GM23338 (cell line): ENCODE data around the gene CACNA2D3. TPM values are rescaled to one million over a fixed set of nuclear protein-coding genes. Genes with fewer than 3 reads are reported as not detected.

Experiments used
- ATAC-seq: fragments of 200-7000 bp; cut with Tn5 transposase; 3 replicates; pipeline ENCODE4 v1.9.1; 2020
- DNase-seq: peaks from one replicate; pipeline ENCODE4 v3.0.0-alpha.2; 2015; ENCODE audit warnings: low spot score
- H2AFZ ChIP-seq: fragments of 200-600 bp; sonication (generic); 2 replicates; pipeline ENCODE4 v1.8.0; 2016; ENCODE audit warnings: antibody characterized with exemption, mild to moderate bottlenecking, moderate library complexity
- H3F3A ChIP-seq: fragments of 200-600 bp; sonication (generic); replicated peaks from 2 replicates; pipeline ENCODE4 v1.8.0; 2017; ENCODE audit warnings: antibody characterized with exemption, mixed run types, low read depth
- H3K27ac ChIP-seq: fragments of 200-600 bp; sonication (generic); 2 replicates; pipeline ENCODE4 v1.6.1; 2016; ENCODE audit warnings: low read depth
- H3K27me3 ChIP-seq: fragments of 200-600 bp; sonication (generic); 2 replicates; pipeline ENCODE4 v1.8.0; 2016; ENCODE audit warnings: mild to moderate bottlenecking, mixed run types, moderate library complexity; ENCODE audit not compliant: insufficient read depth
- H3K36me3 ChIP-seq: fragments of 200-600 bp; sonication (generic); 2 replicates; pipeline ENCODE4 v1.8.0; 2016; ENCODE audit warnings: mild to moderate bottlenecking; ENCODE audit not compliant: insufficient read depth
- H3K4me1 ChIP-seq: fragments of 200-600 bp; sonication (generic); 2 replicates; pipeline ENCODE4 v1.8.0; 2016; ENCODE audit warnings: mild to moderate bottlenecking, moderate library complexity; ENCODE audit not compliant: insufficient read depth
- H3K4me2 ChIP-seq: fragments of 200-600 bp; sonication (generic); 2 replicates; pipeline ENCODE4 v1.7.1; 2017; ENCODE audit warnings: mixed run types
- H3K4me3 ChIP-seq: fragments of 200-600 bp; sonication (generic); 2 replicates; pipeline ENCODE4 v1.6.1; 2016; ENCODE audit warnings: mixed run types
- H3K79me2 ChIP-seq: fragments of 200-600 bp; sonication (generic); replicated peaks from 2 replicates; pipeline ENCODE4 v1.8.0; 2017; ENCODE audit warnings: mild to moderate bottlenecking; ENCODE audit not compliant: insufficient read depth
- H3K9me2 ChIP-seq: fragments of 200-600 bp; sonication (generic); 2 replicates; pipeline ENCODE4 v1.8.0; 2017; ENCODE audit not compliant: insufficient read depth
- H4K20me1 ChIP-seq: fragments of 200-600 bp; sonication (generic); replicated peaks from 2 replicates; pipeline ENCODE4 v1.8.0; 2017; ENCODE audit warnings: mild to moderate bottlenecking; ENCODE audit not compliant: insufficient read depth
- H3K27ac Mint-ChIP-seq: 2 replicates; pipeline ENCODE4 v1.8.0; 2020; ENCODE audit warnings: inconsistent platforms, mild to moderate bottlenecking, moderate library complexity, mixed read lengths
- H3K27me3 Mint-ChIP-seq: 3 replicates; pipeline ENCODE4 v1.8.0; 2022; ENCODE audit warnings: low read depth, mild to moderate bottlenecking, moderate library complexity, mixed read lengths, inconsistent platforms; ENCODE audit not compliant: insufficient read depth, poor library complexity
- H3K36me3 Mint-ChIP-seq: 3 replicates; pipeline ENCODE4 v1.8.0; 2021; ENCODE audit warnings: low read depth, mild to moderate bottlenecking, inconsistent platforms, moderate library complexity, mixed read lengths
- H3K4me1 Mint-ChIP-seq: 3 replicates; pipeline ENCODE4 v1.8.0; 2020; ENCODE audit warnings: mild to moderate bottlenecking, inconsistent platforms, mixed read lengths
- H3K4me3 Mint-ChIP-seq: 3 replicates; pipeline ENCODE4 v1.8.0; 2021; ENCODE audit warnings: moderate library complexity, mild to moderate bottlenecking, inconsistent platforms, mixed read lengths
- H3K9me3 Mint-ChIP-seq: 3 replicates; pipeline ENCODE4 v1.8.0; 2020; ENCODE audit warnings: moderate library complexity, mild to moderate bottlenecking, inconsistent platforms, mixed read lengths
- CREB1 ChIP-seq: fragments of 250-450 bp; sonication (Bioruptor Pico); IDR thresholded peaks from 2 replicates; pipeline ENCODE4 v1.5.0; 2020; ENCODE audit warnings: low read depth, mild to moderate bottlenecking, moderate library complexity
- JUNB ChIP-seq: IDR thresholded peaks from one replicate; pipeline ENCODE4 v1.6.1; 2016; ENCODE audit warnings: antibody characterized with exemption; ENCODE audit not compliant: unreplicated experiment
- STAT1 ChIP-seq: IDR thresholded peaks from one replicate; pipeline ENCODE4 v1.6.1; 2016; ENCODE audit warnings: antibody characterized with exemption; ENCODE audit not compliant: unreplicated experiment
- ZNF114 ChIP-seq: fragments of 250-450 bp; sonication (Bioruptor Pico); IDR thresholded peaks from 2 replicates; pipeline ENCODE4 v1.5.0; 2020; ENCODE audit warnings: mild to moderate bottlenecking, moderate library complexity
- ZNF331 ChIP-seq: fragments of 250-450 bp; sonication (Bioruptor Pico); IDR thresholded peaks from 2 replicates; pipeline ENCODE4 v1.5.0; 2020; ENCODE audit warnings: low read depth, mild to moderate bottlenecking, moderate library complexity
- polyA plus RNA-seq: library from polyadenylated mRNA; unstranded; fragments of >200 nt; fragmentation: Nextera tagmentation; extraction: Ambion mirVana; gene quantifications from 2 replicates; pipeline ENCODE4 v1.2.1, GENCODE V29; 2016
- total RNA-seq: library from RNA; depleted of rRNA; stranded (reverse); fragments of >200 nt; shearing (Covaris generic); gene quantifications from 2 replicates; pipeline ENCODE4 v1.2.3, GENCODE V29; 2014
- TF ChIP-seq, protein P1 (sequence below): fragments of 250-450 bp; sonication (Bioruptor Pico); IDR thresholded peaks from 2 replicates; pipeline ENCODE4 v1.5.0; 2020; ENCODE audit warnings: mild to moderate bottlenecking, moderate library complexity
- TF ChIP-seq, protein P2 (sequence below), 2 experiments: fragments of 200-600 bp in 1 of 2; sonication (generic) in 1 of 2; conservative IDR thresholded peaks; 2 replicates each; pipeline versions ENCODE4 v1.5.1 to v1.6.1; 2016 to 2017; ENCODE audit warnings: antibody characterized with exemption in 2 of 2, low read depth in 2 of 2, mild to moderate bottlenecking in 2 of 2, moderate library complexity in 1 of 2

CACNA2D3 gene
- total and polyA plus RNA-seq, 2 experiments from 2014 or later, result 2.2 to 2.3 TPM

DNA sequence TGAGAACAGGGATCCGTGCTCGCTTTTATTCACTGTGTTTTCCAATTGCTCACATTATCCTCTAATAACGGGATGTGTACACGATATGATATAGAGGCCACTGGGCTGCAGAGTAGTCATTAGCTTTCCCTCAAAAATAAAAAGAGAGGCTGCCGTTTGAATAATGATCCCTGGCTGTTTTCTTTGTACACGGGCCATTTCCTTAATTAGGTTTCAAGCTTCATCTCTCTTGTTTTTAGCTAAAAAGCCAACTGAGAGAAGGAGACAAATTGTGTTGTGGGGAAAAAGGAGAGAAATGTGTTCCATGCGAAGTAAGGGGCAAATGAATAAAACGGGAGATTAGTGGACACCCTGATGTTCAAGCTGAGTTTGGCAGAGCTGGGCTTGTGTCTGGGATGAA lies 174.2 kb downstream of the CACNA2D3 start (continued):
- TF ChIP-seq, protein P1, sequence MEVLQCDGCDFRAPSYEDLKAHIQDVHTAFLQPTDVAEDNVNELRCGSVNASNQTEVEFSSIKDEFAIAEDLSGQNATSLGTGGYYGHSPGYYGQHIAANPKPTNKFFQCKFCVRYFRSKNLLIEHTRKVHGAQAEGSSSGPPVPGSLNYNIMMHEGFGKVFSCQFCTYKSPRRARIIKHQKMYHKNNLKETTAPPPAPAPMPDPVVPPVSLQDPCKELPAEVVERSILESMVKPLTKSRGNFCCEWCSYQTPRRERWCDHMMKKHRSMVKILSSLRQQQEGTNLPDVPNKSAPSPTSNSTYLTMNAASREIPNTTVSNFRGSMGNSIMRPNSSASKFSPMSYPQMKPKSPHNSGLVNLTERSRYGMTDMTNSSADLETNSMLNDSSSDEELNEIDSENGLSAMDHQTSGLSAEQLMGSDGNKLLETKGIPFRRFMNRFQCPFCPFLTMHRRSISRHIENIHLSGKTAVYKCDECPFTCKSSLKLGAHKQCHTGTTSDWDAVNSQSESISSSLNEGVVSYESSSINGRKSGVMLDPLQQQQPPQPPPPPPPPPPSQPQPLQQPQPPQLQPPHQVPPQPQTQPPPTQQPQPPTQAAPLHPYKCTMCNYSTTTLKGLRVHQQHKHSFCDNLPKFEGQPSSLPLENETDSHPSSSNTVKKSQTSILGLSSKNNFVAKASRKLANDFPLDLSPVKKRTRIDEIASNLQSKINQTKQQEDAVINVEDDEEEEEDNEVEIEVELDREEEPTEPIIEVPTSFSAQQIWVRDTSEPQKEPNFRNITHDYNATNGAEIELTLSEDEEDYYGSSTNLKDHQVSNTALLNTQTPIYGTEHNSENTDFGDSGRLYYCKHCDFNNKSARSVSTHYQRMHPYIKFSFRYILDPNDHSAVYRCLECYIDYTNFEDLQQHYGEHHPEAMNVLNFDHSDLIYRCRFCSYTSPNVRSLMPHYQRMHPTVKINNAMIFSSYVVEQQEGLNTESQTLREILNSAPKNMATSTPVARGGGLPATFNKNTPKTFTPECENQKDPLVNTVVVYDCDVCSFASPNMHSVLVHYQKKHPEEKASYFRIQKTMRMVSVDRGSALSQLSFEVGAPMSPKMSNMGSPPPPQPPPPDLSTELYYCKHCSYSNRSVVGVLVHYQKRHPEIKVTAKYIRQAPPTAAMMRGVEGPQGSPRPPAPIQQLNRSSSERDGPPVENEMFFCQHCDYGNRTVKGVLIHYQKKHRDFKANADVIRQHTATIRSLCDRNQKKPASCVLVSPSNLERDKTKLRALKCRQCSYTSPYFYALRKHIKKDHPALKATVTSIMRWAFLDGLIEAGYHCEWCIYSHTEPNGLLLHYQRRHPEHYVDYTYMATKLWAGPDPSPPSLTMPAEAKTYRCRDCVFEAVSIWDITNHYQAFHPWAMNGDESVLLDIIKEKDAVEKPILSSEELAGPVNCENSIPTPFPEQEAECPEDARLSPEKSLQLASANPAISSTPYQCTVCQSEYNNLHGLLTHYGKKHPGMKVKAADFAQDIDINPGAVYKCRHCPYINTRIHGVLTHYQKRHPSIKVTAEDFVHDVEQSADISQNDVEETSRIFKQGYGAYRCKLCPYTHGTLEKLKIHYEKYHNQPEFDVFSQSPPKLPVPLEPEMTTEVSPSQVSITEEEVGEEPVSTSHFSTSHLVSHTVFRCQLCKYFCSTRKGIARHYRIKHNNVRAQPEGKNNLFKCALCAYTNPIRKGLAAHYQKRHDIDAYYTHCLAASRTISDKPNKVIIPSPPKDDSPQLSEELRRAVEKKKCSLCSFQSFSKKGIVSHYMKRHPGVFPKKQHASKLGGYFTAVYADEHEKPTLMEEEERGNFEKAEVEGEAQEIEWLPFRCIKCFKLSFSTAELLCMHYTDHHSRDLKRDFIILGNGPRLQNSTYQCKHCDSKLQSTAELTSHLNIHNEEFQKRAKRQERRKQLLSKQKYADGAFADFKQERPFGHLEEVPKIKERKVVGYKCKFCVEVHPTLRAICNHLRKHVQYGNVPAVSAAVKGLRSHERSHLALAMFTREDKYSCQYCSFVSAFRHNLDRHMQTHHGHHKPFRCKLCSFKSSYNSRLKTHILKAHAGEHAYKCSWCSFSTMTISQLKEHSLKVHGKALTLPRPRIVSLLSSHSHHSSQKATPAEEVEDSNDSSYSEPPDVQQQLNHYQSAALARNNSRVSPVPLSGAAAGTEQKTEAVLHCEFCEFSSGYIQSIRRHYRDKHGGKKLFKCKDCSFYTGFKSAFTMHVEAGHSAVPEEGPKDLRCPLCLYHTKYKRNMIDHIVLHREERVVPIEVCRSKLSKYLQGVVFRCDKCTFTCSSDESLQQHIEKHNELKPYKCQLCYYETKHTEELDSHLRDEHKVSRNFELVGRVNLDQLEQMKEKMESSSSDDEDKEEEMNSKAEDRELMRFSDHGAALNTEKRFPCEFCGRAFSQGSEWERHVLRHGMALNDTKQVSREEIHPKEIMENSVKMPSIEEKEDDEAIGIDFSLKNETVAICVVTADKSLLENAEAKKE (CRISPR knock-in tag), result no peak
- TF ChIP-seq ZNF114, result no peak
- no peak for TF ChIP-seq STAT1
- no peak for TF ChIP-seq CREB1 (CRISPR knock-in tag)
- TF ChIP-seq JUNB, result no peak

DNA sequence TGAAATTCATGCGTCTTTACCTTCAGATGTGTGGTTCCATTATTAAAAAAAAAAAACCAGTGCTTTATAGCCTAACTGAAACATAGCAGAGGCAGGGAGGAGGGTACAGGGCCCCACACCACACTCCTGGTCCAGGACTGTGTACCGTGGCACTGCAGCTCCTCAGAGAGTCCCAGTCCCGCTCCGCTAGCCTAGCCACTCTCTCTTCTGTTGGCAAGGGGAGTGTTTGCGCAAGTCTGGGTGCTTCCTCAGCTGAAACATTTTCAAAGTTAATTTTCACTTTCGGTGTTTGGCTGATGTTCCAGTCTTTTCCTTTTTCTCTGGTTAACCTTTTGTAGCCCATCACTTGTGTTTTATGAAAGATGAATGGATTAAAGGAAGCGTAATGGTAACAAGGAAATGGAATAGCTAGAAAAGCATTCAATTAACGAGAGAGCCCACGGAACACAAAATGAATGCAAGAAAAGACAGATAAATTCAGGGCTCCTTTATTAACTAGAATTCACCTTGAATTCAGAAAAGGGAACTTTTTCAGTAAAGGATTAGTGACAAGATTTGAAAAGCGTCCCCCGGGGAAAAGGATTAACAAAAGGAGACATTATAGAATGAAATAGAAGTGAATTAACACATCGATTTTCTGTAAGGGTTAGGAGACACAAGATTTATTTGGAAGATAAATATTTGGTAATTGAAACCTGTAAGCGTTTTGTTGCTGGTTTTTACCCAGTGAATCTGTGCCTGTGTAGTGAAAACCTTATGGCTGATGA lies 177.0 kb downstream of the CACNA2D3 start:
- Mint-ChIP-seq H3K4me3 (no peak overlapping the region), H3K36me3 (no peaks in the 10 kb centered on the region), H3K27ac (no peak overlapping the region), H3K4me1 (peaks cover 10% of the 10 kb centered on the region), H3K9me3 (no peaks in the 10 kb centered on the region), H3K27me3 (no peaks in the 10 kb centered on the region)
- Histone ChIP-seq H3K79me2 (no peaks in the 10 kb centered on the region), H3K36me3 (no peaks in the 10 kb centered on the region), H3F3A (no peaks in the 10 kb centered on the region), H2AFZ (no peak overlapping the region), H3K27ac (no peak overlapping the region), H3K4me1 (no peaks in the 10 kb centered on the region; the same call in 1 of the 2 replicates), H3K27me3 (no peaks in the 10 kb centered on the region), H3K9me2 (peaks cover 9% of the 10 kb centered on the region; the same call in 1 of the 2 replicates), H3K4me3 (no peak overlapping the region), H3K4me2 (no peak overlapping the region), H4K20me1 (no peaks in the 10 kb centered on the region)
- TF ChIP-seq ZNF331 (CRISPR knock-in tag) (no peak), STAT1 (no peak), ZNF114 (no peak)
- TF ChIP-seq, protein P2, sequence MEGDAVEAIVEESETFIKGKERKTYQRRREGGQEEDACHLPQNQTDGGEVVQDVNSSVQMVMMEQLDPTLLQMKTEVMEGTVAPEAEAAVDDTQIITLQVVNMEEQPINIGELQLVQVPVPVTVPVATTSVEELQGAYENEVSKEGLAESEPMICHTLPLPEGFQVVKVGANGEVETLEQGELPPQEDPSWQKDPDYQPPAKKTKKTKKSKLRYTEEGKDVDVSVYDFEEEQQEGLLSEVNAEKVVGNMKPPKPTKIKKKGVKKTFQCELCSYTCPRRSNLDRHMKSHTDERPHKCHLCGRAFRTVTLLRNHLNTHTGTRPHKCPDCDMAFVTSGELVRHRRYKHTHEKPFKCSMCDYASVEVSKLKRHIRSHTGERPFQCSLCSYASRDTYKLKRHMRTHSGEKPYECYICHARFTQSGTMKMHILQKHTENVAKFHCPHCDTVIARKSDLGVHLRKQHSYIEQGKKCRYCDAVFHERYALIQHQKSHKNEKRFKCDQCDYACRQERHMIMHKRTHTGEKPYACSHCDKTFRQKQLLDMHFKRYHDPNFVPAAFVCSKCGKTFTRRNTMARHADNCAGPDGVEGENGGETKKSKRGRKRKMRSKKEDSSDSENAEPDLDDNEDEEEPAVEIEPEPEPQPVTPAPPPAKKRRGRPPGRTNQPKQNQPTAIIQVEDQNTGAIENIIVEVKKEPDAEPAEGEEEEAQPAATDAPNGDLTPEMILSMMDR (conservative IDR thresholded peaks at IDR 0.05; ENCODE audit: low read depth in 2 of 2), result no peak
- DNase-seq (no peak), ATAC-seq (no peak)
